ENCODE data around the gene UBAP1. TPM values are rescaled to one million over a fixed set of nuclear protein-coding genes. Genes with fewer than 3 reads are reported as not detected.
"Not testable (repeated sequence)": the region's sequence is repeated elsewhere in the genome, so short reads cannot be mapped to it uniquely, and the experiment has no call there.

UBAP1 gene
- total RNA-seq, 4 donors from 2014 or later = 36.7 to 46.1 (median 38.3) TPM

- peak overlapping the region in 2 of 4 donors; percentile 58 to 70 for H3K27ac ChIP-seq
- H3K36me3 ChIP-seq = peaks cover 0 to 36% (median 9%) of the 10 kb centered on the region in 3 donors
- TF ChIP-seq POLR2A (IDR thresholded peaks at IDR 0.05) (no peak), EP300 (IDR thresholded peaks at IDR 0.05) (no peak)
- TF ChIP-seq, protein P1, sequence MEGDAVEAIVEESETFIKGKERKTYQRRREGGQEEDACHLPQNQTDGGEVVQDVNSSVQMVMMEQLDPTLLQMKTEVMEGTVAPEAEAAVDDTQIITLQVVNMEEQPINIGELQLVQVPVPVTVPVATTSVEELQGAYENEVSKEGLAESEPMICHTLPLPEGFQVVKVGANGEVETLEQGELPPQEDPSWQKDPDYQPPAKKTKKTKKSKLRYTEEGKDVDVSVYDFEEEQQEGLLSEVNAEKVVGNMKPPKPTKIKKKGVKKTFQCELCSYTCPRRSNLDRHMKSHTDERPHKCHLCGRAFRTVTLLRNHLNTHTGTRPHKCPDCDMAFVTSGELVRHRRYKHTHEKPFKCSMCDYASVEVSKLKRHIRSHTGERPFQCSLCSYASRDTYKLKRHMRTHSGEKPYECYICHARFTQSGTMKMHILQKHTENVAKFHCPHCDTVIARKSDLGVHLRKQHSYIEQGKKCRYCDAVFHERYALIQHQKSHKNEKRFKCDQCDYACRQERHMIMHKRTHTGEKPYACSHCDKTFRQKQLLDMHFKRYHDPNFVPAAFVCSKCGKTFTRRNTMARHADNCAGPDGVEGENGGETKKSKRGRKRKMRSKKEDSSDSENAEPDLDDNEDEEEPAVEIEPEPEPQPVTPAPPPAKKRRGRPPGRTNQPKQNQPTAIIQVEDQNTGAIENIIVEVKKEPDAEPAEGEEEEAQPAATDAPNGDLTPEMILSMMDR (IDR thresholded peaks at IDR 0.05) = no peak
- no peaks in the 10 kb centered on the region for H3K9me3 ChIP-seq
- WGBS, 2 donors = 22 to 28% methylated on average over 2 of the region's 2 CpGs
- H3K27me3 ChIP-seq = no peaks in the 10 kb centered on the region
- no peak overlapping the region for H3K4me3 ChIP-seq
- DNase-seq (ENCODE audit: low spot score in 2 of 2) = no peak
- H3K4me1 ChIP-seq = peaks cover 0 to 69% (median 11%) of the 10 kb centered on the region in 4 donors
Observed at GRCh38 chr9:34242830-34243229, 64.0 kb downstream of the UBAP1 start.

DNA sequence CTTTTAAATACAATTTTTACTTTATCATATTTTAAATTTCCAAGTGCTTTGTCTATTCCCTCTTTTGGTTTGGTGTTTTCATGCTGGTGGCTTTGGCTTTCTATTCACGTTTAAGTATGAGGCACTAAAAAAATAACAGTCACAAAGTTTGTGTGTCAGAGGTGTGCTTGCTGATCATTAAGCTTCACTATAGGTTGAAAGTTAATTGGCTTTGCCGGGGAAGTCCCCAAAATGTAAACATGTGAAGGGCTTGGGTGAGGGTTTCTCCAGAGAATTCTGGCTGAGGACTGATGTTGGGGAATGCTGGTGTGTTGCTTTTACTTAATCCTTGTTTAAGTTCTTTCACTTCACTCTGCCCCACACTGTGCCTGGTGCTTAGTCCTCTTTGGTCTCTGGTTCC lies 66.4 kb downstream of the UBAP1 start:
- not testable (repeated sequence) for H3K9me3 ChIP-seq; H3K4me3 ChIP-seq; DNase-seq (ENCODE audit: low spot score in 2 of 2); H3K27ac ChIP-seq; H3K27me3 ChIP-seq
- Histone ChIP-seq H3K4me1 (peaks cover 0 to 69% (median 10%) of the 10 kb centered on the region in 4 donors), H3K36me3 (peaks cover 0 to 54% (median 9%) of the 10 kb centered on the region in 3 donors)
- no CpG with 5 or more reads among the region's 2 CpGs for WGBS, 2 donors

GRCh38 chr9:34246453-34246852 lies 67.6 kb downstream of the UBAP1 start:
- 59 to 68% methylated on average over 2 of the region's 2 CpGs for WGBS, 2 donors
- TF ChIP-seq, protein P1 (IDR thresholded peaks at IDR 0.05) = no peak
- TF ChIP-seq POLR2A (IDR thresholded peaks at IDR 0.05) (no peak), EP300 (IDR thresholded peaks at IDR 0.05) (no peak)
- no peaks in the 10 kb centered on the region for H3K9me3 ChIP-seq
- H3K4me3 ChIP-seq = no peak overlapping the region
- no peaks in the 10 kb centered on the region for H3K27me3 ChIP-seq
- peaks cover 0 to 59% (median 9%) of the 10 kb centered on the region in 3 donors for H3K36me3 ChIP-seq
- no peak for DNase-seq (ENCODE audit: low spot score in 2 of 2)
- peaks cover 0 to 69% (median 9%) of the 10 kb centered on the region in 4 donors for H3K4me1 ChIP-seq
- H3K27ac ChIP-seq = no peak overlapping the region

DNA sequence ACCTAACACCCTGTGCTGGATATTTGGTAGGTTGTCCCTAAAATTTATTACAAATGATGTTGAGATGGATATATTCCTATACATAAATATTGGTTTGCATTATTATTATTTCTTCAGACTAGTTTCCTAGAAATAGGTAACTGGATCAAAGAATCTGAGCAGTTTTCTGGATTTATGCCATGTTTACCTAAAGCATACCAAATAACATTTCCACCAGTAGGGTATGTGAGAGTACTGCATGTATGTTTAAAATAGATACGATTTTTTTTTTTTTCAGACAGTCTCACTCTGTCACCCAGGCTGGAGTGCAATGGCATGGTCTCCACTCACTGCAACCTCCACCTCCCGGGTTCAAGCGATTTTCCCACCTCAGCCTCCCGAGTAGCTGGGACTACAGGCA lies 68.9 kb downstream of the UBAP1 start:
- WGBS, 2 donors = 83 to 84% methylated on average over 4 of the region's 4 CpGs
- not testable (repeated sequence) for H3K9me3 ChIP-seq; DNase-seq (ENCODE audit: low spot score in 2 of 2); H3K27me3 ChIP-seq; H3K4me3 ChIP-seq; H3K27ac ChIP-seq
- Histone ChIP-seq H3K36me3 (peaks cover 0 to 53% (median 0%) of the 10 kb centered on the region in 3 donors), H3K4me1 (peaks cover 0 to 71% (median 8%) of the 10 kb centered on the region in 4 donors)

DNA sequence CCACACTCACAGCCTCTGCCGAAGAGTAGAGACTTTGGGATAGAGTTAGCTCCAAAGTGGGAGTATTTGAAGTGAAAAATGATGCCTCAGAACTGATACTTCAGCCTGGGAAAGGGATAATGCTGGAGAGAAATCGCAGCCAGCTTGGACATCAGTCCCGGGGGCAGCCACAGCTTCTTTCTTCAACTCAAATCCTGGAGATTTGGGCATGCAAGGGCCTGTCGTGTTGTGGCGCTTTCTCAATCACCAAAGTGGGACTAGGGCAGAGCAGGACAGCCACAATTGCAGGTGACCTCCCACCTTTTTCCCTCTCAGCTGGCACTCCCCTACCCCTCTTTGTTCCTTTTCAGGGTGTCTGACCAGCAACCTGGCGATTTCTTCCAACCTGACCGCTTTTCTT lies 70.4 kb downstream of the UBAP1 start:
- peaks cover 0 to 74% (median 20%) of the 10 kb centered on the region in 4 donors for H3K4me1 ChIP-seq
- H3K36me3 ChIP-seq = peaks cover 0 to 50% (median 0%) of the 10 kb centered on the region in 3 donors
- no peaks in the 10 kb centered on the region for H3K27me3 ChIP-seq
- TF ChIP-seq EP300 (IDR thresholded peaks at IDR 0.05) (no peak), POLR2A (IDR thresholded peaks at IDR 0.05) (no peak)
- TF ChIP-seq, protein P1 (IDR thresholded peaks at IDR 0.05) = no peak
- peak overlapping the region in 1 of 4 donors; percentile 5 for H3K27ac ChIP-seq
- no peaks in the 10 kb centered on the region for H3K9me3 ChIP-seq
- DNase-seq (ENCODE audit: low spot score in 2 of 2) = no peak
- WGBS, 2 donors = 89 to 91% methylated on average over 7 of the region's 7 CpGs
- no peak overlapping the region for H3K4me3 ChIP-seq

DNA sequence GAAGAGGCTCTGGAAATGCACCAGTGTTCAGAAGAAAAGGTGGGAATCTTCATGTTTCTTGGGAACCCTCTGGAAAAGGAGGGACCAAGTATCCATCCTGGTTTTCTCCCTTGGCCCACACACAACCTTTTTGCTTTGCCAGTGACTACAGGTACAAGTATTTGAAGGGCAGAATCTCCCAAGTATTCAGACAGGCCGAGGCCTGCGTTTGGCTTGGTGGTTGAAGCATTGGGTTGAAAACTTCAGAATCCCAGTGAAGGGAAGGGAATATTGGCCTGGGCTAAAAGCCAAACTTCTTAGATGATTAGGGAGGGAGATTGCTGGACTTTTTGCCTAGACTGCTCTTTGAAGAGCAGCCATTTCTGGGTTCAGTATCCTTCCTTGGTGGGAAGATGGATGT lies 71.9 kb downstream of the UBAP1 start:
- no peak for DNase-seq (ENCODE audit: low spot score in 2 of 2)
- no peaks in the 10 kb centered on the region for H3K27me3 ChIP-seq
- no peak for TF ChIP-seq POLR2A (IDR thresholded peaks at IDR 0.05)
- no peak for TF ChIP-seq EP300 (IDR thresholded peaks at IDR 0.05)
- TF ChIP-seq, protein P1 (IDR thresholded peaks at IDR 0.05) = no peak
- H3K4me3 ChIP-seq = no peak overlapping the region
- WGBS, 2 donors = 60 to 72% methylated on average over 2 of the region's 2 CpGs
- H3K27ac ChIP-seq = peak overlapping the region in 1 of 4 donors; percentile 85
- no peaks in the 10 kb centered on the region for H3K9me3 ChIP-seq
- H3K36me3 ChIP-seq = peaks cover 0 to 50% (median 0%) of the 10 kb centered on the region in 3 donors
- peaks cover 0 to 89% (median 22%) of the 10 kb centered on the region in 4 donors for H3K4me1 ChIP-seq
